HG02870 (cell line): Measurements from ENCODE around the gene PREX1.

ENCODE experiments used
- ATAC-seq: cut with Tn5 transposase; IDR thresholded peaks from one replicate; pipeline ENCODE4 v1.9.1; 2021; ENCODE audit warnings: mild to moderate bottlenecking, moderate library complexity; ENCODE audit not compliant: unreplicated experiment

The PREX1 gene

GRCh38 chr20:48629069-48629959 is 198.5 kb downstream of the PREX1 start:
- no peak for ATAC-seq

GRCh38 chr20:48627737-48628128 is 200.1 kb downstream of the PREX1 start:
- ATAC-seq, result no peak

GRCh38 chr20:48626938-48627736 is 200.7 kb downstream of the PREX1 start:
- no peak for ATAC-seq

- no peak for ATAC-seq
Observed at GRCh38 chr20:48626226-48626937, 201.4 kb downstream of the PREX1 start.

GRCh38 chr20:48625136-48625900 is 202.5 kb downstream of the PREX1 start:
- ATAC-seq, result no peak

GRCh38 chr20:48624315-48625020 is 203.3 kb downstream of the PREX1 start:
- no peak for ATAC-seq

GRCh38 chr20:48623906-48624265 is 203.9 kb downstream of the PREX1 start:
- ATAC-seq, result no peak

GRCh38 chr20:48623176-48623905 is 204.5 kb downstream of the PREX1 start:
- ATAC-seq, result no peak

- ATAC-seq, result no peak
Observed at GRCh38 chr20:48622421-48622820, 205.4 kb downstream of the PREX1 start.

GRCh38 chr20:48621376-48622078 is 206.3 kb downstream of the PREX1 start:
- no peak for ATAC-seq

GRCh38 chr20:48620507-48621375 is 207.1 kb downstream of the PREX1 start:
- peak; percentile 46 for ATAC-seq

GRCh38 chr20:48620154-48620506 is 207.7 kb downstream of the PREX1 start:
- no peak for ATAC-seq

GRCh38 chr20:48619126-48620101 is 208.4 kb downstream of the PREX1 start:
- ATAC-seq, result no peak

- ATAC-seq, result no peak
Observed at GRCh38 chr20:48618631-48619030, 209.2 kb downstream of the PREX1 start.

GRCh38 chr20:48618052-48618451 is 209.7 kb downstream of the PREX1 start:
- no peak for ATAC-seq

- ATAC-seq, result no peak
Observed at GRCh38 chr20:48617481-48617880, 210.3 kb downstream of the PREX1 start.

GRCh38 chr20:48616481-48616880 is 211.3 kb downstream of the PREX1 start:
- no peak for ATAC-seq
